Measurements from ENCODE around the gene DEPDC1B.
"Not testable (repeated sequence)": the region's sequence is repeated elsewhere in the genome, so short reads cannot be mapped to it uniquely, and the experiment has no call there.

Gene DEPDC1B

DNA sequence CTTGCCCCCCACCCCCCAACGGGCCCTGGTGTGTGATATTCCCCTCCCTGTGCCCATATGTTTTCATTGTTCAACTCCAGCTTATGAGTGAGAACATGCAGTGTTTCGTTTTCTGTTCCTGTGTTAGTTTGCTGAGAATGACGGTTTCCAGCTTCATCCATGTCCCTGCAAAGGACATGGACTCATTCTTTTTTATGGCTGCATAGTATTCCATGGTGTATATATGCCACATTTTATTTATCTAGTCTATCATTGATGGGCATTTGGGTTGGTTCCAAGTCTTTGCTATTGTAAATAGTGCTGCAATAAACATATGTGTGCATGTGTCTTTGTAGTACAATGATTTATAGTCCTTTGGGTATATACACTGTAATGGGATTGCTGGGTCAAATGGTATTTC is 11.9 kb upstream of the DEPDC1B start:
- DNase-seq, H3K4me1 Mint-ChIP-seq, H3K27ac Mint-ChIP-seq, ATAC-seq, H3K4me3 Mint-ChIP-seq: not testable (repeated sequence)
- Mint-ChIP-seq H3K27me3 (peaks cover 21% of the 10 kb centered on the region), H3K9me3 (peaks cover 9 to 22% of the 10 kb centered on the region in 2 donors)

DNA sequence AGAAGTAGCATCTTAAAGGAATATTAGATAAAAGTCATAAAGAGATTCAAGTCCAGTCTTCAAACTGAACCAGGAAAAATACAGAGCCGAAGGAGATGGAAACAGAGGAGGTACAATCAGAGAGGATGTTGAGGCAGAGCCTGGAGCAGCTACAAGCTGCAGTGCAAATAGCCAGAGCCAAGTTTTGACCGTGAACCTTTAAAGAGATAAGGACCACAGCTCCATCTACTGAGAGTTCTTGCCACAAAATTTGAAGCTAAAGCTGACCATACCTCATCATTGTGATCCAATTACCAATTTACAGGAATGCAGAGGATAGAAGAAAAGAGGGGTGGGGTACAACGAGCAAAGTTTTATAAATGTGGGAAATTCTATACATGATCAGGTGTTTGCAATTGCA is 10.4 kb upstream of the DEPDC1B start:
- peaks cover 13% of the 10 kb centered on the region for H3K27me3 Mint-ChIP-seq
- H3K9me3 Mint-ChIP-seq: peaks cover 9 to 22% of the 10 kb centered on the region in 2 donors
- H3K4me3 Mint-ChIP-seq: no peak overlapping the region
- H3K4me1 Mint-ChIP-seq: no peaks in the 10 kb centered on the region
- H3K27ac Mint-ChIP-seq: no peak overlapping the region
- no peak for ATAC-seq
- no peak for DNase-seq

DNA sequence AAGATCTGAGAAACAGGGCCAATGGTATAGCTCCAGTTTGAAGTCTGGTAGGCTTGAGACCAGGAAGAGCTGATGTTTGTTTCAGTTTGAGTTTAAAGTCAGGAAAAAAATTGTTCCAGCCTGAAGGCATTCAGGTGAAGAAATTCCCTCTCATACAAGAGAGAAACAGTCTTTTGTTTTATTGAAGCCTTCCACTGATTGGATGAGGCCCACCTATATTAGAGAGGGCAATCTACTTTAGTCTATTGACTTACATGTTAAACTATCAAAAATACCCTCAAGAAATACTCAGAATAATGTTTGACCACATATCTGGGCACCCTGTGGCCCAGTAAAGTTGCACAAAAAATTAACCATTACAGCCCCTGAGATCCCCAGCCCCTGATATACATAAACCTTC is 5.2 kb upstream of the DEPDC1B start:
- ATAC-seq (no peak), DNase-seq (no peak)
- no peaks in the 10 kb centered on the region for H3K27me3 Mint-ChIP-seq
- no peak overlapping the region for H3K27ac Mint-ChIP-seq
- H3K4me1 Mint-ChIP-seq: peaks cover 14% of the 10 kb centered on the region
- no peak overlapping the region for H3K4me3 Mint-ChIP-seq
- H3K9me3 Mint-ChIP-seq: no peaks in the 10 kb centered on the region

DNA sequence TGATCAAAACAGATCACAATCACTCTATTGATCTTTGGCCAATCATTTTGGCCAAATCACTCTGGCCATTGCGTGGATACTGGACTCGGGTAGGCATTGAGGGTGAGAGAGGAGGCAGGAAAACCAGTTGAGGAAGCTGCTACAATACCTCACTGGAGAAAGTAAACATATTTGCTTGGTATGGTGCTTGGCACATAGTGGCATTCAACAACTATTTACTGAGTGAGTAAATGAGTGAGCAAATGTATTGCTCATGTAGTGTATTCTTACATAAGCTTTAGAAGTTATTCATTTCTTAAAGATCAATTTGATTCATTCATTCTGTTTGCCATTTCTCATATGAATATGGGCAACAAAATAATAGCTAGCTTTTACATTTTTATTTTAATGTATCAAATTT is 4.0 kb upstream of the DEPDC1B start:
- no peaks in the 10 kb centered on the region for H3K27me3 Mint-ChIP-seq
- no peak for ATAC-seq
- no peak overlapping the region for H3K27ac Mint-ChIP-seq
- no peaks in the 10 kb centered on the region for H3K9me3 Mint-ChIP-seq
- H3K4me1 Mint-ChIP-seq: peaks cover 20% of the 10 kb centered on the region
- H3K4me3 Mint-ChIP-seq: no peak overlapping the region
- DNase-seq: no peak

DNA sequence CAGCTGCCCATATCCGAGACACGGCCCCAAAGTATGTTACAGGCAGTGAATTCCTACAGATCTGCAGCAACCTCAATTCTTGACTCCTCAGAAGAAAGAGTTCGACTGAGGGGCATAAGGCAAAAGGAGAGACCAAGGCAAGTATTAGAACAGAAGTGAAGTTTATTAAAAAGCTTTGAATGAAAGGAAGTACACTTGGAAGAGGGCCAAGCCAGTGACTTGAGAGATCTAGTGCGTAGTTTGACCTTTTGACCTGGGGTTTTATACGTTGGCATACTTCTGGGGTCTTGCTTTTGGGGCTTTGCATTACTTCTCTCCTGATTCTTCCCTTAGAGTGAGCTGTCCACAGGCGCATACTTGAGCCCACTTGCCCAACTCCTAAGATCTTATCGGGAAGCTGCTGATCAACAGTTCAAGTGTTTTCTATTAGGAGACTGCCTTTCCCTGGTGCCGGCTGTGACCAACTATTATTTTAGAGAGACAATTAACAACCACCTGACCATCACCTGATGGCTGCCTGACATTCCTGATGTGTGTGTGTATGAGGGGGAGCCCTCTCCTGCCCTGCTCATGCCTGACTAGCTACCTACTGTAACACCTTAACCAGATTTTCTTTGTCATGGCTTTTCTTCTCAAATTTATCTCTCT is 1.5 kb upstream of the DEPDC1B start:
- no peaks in the 10 kb centered on the region for H3K27me3 Mint-ChIP-seq
- no peak overlapping the region for H3K4me3 Mint-ChIP-seq
- H3K9me3 Mint-ChIP-seq: no peaks in the 10 kb centered on the region
- no peak overlapping the region for H3K27ac Mint-ChIP-seq
- no peak for ATAC-seq
- H3K4me1 Mint-ChIP-seq: peaks cover 31% of the 10 kb centered on the region
- DNase-seq: no peak

- Mint-ChIP-seq H3K9me3 (no peaks in the 10 kb centered on the region), H3K27ac (peak overlapping the region; percentile 95), H3K4me1 (peaks cover 31% of the 10 kb centered on the region), H3K4me3 (peak overlapping the region; percentile 96 to 97), H3K27me3 (no peaks in the 10 kb centered on the region)
- DNase-seq (no peak), ATAC-seq (peak; percentile 26)
Measured at GRCh38 chr5:60700416-60700757, 421 bp upstream of the DEPDC1B start.

GRCh38 chr5:60699288-60699608 is 718 bp downstream of the DEPDC1B start:
- peak overlapping the region; percentile 95 for H3K27ac Mint-ChIP-seq
- no peak for DNase-seq
- peak overlapping the region; percentile 96 to 97 for H3K4me3 Mint-ChIP-seq
- no peaks in the 10 kb centered on the region for H3K9me3 Mint-ChIP-seq
- peaks cover 31% of the 10 kb centered on the region for H3K4me1 Mint-ChIP-seq
- ATAC-seq: no peak
- no peaks in the 10 kb centered on the region for H3K27me3 Mint-ChIP-seq

DNA sequence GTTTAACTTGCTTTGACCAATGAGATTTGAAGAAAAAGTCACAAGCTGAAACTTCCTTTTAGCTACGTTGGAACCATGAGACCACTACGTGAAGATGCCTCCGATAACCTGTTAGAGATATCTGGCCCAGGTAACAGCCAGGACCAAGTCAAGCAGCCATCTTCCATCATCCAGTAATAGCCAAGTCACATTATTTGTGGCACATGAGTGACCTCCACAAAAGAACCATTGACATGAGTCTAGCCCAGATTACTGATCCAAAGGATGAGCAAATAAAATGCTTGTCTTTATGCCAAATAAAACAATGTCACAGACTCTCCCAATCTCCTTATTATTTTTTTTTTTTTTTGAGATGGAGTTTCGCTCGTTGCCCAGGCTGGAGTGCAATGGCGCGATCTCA is 1.6 kb downstream of the DEPDC1B start:
- ATAC-seq: no peak
- no peak for DNase-seq
- peaks cover 31% of the 10 kb centered on the region for H3K4me1 Mint-ChIP-seq
- H3K4me3 Mint-ChIP-seq: peak overlapping the region; percentile 96 to 97
- H3K27me3 Mint-ChIP-seq: no peaks in the 10 kb centered on the region
- no peak overlapping the region for H3K27ac Mint-ChIP-seq
- H3K9me3 Mint-ChIP-seq: no peaks in the 10 kb centered on the region

- no peak overlapping the region for H3K4me3 Mint-ChIP-seq
Measured at GRCh38 chr5:60690326-60690725, 9.6 kb downstream of the DEPDC1B start.

DNA sequence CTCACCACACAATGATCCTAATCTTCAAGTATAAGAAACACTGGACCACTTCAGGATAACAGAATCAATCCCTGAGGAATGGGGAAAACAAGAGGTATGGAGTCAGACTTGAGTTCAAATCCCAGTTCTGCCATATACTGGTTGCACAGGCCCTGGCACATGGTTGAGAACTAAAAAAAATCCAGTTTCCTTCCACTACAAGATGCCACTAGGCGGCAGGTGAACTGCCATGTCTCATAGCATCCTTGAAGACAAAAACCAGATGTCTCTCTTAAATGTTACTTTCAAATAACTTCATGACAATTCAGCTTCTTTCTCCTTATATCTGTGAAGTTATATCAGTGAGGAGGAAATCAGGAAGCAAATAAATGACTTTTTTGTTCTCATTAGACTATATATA is 11.0 kb downstream of the DEPDC1B start:
- H3K27ac Mint-ChIP-seq: no peak overlapping the region
- no peaks in the 10 kb centered on the region for H3K27me3 Mint-ChIP-seq
- H3K4me3 Mint-ChIP-seq: no peak overlapping the region
- no peaks in the 10 kb centered on the region for H3K4me1 Mint-ChIP-seq
- DNase-seq (no peak), ATAC-seq (no peak)
- no peaks in the 10 kb centered on the region for H3K9me3 Mint-ChIP-seq

More at GRCh38 chr5:60690326-60690725, 9.6 kb downstream of the DEPDC1B start:
- DNase-seq (no peak), ATAC-seq (no peak)
- H3K4me1 Mint-ChIP-seq: no peaks in the 10 kb centered on the region
- H3K27me3 Mint-ChIP-seq: no peaks in the 10 kb centered on the region
- no peak overlapping the region for H3K27ac Mint-ChIP-seq
- no peaks in the 10 kb centered on the region for H3K9me3 Mint-ChIP-seq

DNA sequence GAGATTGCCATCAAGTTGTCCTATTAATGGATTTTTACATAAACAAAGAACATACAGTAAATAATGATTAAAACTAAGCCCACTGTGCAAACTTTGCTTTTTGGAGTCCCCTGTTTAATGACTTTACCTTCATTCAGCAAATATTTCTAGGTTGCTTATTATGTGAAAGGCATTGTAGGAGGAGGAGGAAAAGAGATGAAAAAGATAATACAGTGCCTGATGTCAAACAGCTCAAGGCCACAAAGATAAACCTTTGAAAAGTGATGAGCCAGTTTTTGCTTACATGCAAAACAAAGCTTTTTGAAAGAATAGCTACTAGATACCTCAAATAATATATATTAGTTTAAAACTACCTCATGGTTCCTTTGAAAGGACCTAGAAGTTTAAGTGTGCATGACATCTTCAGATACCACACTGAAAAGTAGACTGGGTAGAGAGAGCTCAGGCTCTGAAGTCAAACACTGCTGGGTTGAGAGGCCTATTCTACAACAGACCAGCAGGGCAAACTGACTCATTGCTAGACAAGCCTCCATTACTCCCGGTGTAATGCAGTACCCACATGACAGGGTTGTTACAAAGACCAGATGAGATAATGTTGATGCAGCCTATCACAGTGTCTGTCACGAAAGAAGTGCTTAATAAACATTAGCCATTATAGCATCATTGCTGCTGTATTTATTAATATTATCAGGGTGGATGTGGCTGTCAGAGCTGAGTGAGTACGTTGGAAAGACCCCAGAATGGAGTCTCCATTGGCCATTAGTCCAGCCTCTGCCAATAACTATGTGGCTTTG is 11.8 kb downstream of the DEPDC1B start:
- H3K27me3 Mint-ChIP-seq: no peaks in the 10 kb centered on the region
- DNase-seq (no peak), ATAC-seq (peak; percentile 83)
- H3K4me1 Mint-ChIP-seq: no peaks in the 10 kb centered on the region
- H3K4me3 Mint-ChIP-seq: no peak overlapping the region
- H3K9me3 Mint-ChIP-seq: no peaks in the 10 kb centered on the region
- no peak overlapping the region for H3K27ac Mint-ChIP-seq

- Mint-ChIP-seq H3K4me1 (no peaks in the 10 kb centered on the region), H3K27me3 (no peaks in the 10 kb centered on the region), H3K9me3 (no peaks in the 10 kb centered on the region), H3K4me3 (no peak overlapping the region), H3K27ac (no peak overlapping the region)
- ATAC-seq: no peak
- no peak for DNase-seq
Measured at GRCh38 chr5:60686157-60686556, 13.8 kb downstream of the DEPDC1B start.

DNA sequence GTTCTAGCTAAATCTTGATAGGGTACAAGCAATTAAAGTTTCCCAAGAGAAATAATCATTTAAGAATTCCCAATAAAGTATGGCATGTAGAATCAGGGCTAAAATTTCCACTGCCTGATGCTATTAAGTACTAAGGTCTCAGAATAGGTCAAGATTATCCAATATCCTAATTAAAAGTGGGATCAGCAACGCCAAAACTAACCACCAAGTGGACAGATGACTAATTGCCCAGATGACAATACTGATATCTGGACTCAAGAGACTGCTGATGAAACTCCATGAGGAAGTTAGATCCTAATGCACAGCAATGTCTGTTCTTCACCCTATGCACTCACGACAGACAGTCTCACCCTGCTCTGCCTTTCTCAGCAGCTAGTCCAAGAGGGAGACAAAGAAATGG is 14.3 kb downstream of the DEPDC1B start:
- H3K27ac Mint-ChIP-seq: no peak overlapping the region
- ATAC-seq: no peak
- no peaks in the 10 kb centered on the region for H3K27me3 Mint-ChIP-seq
- DNase-seq: no peak
- no peak overlapping the region for H3K4me3 Mint-ChIP-seq
- H3K4me1 Mint-ChIP-seq: no peaks in the 10 kb centered on the region
- H3K9me3 Mint-ChIP-seq: no peaks in the 10 kb centered on the region

GRCh38 chr5:60685028-60685427 is 14.9 kb downstream of the DEPDC1B start:
- DNase-seq (no peak), ATAC-seq (no peak)
- H3K9me3 Mint-ChIP-seq: no peaks in the 10 kb centered on the region
- no peak overlapping the region for H3K4me3 Mint-ChIP-seq
- H3K27me3 Mint-ChIP-seq: no peaks in the 10 kb centered on the region
- no peaks in the 10 kb centered on the region for H3K4me1 Mint-ChIP-seq
- H3K27ac Mint-ChIP-seq: no peak overlapping the region

DNA sequence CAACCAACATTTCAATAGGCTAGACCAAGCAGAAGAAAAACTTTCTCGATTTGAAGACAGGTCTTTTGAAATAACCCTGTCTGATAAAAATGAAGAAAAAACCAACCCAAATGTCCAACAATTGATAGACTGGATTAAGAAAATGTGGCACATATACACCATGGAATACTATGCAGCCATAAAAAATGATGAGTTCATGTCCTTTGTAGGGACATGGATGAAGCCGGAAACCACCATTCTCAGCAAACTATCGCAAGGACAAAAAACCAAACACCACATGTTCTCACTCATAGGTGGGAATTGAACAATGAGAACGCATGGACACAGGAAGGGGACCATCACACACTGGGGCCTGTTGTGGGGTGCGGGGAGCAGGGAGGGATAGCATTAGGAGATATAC is 18.0 kb downstream of the DEPDC1B start:
- H3K27me3 Mint-ChIP-seq, H3K9me3 Mint-ChIP-seq, ATAC-seq, H3K4me1 Mint-ChIP-seq, DNase-seq, H3K27ac Mint-ChIP-seq, H3K4me3 Mint-ChIP-seq: not testable (repeated sequence)

DNA sequence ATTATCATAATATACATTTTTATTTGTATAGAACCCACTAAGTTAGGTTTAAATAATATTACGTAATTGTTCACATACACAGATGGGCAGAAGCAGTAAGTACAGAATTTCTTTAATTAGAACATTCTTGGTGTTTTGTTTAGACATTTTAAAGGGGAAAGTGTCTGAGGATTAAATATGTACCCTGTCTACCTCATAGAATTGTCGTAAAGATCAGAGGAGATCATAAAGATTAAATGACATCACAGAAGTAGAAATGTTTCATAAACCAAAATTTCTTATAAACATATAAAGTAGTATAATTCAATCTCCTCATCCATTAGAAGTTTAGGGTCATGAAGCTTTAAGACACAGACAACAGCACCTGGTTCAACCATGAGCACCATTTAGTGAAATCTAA is 20.1 kb downstream of the DEPDC1B start:
- Mint-ChIP-seq H3K27me3 (no peaks in the 10 kb centered on the region), H3K4me3 (no peak overlapping the region), H3K4me1 (no peaks in the 10 kb centered on the region), H3K27ac (no peak overlapping the region), H3K9me3 (no peaks in the 10 kb centered on the region)
- ATAC-seq (no peak), DNase-seq (no peak)

Data from stimulated activated naive CD8-positive, alpha-beta T cell treated with anti-CD3 and anti-CD28 coated beads, Interleukin-15, amount 100 ng/mL, for 72 hours (primary cell).